Cerebellar cortex (tissue), 1 donor: ENCODE results near the gene TEX19.
"Not testable (repeated sequence)": the region's sequence is repeated elsewhere in the genome, so short reads cannot be mapped to it uniquely, and the experiment has no call there.

ENCODE experiments used
- DNase-seq: peaks from one replicate; pipeline ENCODE4 v3.0.0-alpha.2; 2015; ENCODE audit warnings: low spot score

Gene TEX19

DNA sequence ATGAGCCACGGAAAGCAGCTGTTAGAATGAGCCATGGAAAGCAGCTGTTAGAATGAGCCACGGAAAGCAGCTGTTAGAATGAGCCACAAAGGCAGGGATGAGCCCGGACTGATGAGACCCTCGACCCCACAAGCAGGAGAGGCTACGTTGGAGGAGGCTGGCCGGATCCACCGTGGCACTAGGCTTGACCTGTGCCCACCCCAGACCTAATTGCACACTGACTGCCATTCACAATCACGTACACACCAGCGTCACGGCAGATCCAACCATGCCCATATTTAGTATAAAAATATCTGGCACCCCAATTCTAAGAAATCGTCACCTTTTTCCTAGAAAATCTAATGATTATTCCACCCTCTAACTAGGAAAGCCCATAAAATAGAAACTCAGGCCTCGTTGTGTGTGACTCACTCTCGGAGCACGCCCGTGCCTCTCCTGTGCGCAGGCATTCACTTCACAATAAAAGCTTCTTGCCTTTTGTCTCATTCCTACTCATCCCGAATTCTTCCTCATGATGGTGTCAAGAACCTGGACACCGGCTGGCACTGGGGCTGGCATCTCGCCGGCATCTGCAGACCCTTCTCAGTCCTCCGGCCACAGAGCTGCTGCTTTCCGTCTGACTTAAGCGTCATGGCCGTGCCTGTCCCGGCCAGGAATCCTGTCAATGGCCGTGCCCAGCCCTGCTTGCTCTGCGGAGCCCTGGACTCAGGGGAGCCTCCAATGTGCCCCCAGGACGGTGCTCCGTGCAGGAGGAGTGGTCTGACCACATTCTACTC lies 20.0 kb upstream of the TEX19 start:
- peak; percentile 72 for DNase-seq

DNA sequence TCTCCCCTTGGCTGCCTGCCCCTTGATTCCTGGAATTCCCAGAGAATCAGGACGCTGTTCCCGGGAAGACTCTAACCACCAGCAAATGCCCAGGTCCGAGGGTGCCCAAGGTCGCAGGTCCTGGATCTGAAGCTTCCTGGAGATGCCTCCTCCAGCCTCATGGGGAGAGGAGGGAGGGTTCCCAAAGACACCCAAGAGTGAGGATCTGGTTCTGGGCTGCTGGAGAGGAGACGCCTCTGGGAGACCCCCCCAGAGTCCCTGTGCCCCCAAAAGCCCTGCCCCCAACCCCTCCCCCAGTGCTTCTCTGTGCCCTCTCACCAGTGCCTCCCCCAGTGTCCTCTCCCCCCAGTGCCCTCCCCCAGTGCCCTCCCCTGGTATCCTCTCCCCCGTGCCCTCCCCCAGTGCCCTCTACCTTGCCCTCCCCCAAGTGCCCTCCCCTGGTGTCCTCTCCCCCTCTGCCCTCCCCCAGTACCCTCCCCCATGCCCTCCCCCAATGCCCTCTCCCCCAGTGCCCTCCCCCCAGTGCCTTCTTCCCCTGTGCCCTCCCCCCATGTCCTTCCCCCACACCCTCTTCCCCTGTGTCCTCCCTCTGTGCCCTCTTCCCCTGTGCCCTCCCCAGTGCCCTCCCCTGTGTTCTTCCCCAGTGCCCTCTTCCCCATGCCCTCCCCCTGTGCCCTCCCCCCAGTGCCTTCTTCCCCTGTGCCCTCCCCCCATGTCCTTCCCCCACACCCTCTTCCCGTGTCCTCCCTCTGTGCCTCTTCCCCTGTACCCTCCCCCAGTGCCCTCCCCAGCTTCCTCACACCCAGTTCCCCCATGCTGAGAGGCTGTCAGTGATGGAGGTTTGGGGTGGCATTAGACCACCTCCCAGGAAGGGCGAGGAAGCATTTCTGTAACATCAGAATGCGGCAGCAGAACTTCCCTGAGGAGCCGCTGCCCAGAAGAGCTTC lies 19.1 kb upstream of the TEX19 start:
- no peak for DNase-seq

DNA sequence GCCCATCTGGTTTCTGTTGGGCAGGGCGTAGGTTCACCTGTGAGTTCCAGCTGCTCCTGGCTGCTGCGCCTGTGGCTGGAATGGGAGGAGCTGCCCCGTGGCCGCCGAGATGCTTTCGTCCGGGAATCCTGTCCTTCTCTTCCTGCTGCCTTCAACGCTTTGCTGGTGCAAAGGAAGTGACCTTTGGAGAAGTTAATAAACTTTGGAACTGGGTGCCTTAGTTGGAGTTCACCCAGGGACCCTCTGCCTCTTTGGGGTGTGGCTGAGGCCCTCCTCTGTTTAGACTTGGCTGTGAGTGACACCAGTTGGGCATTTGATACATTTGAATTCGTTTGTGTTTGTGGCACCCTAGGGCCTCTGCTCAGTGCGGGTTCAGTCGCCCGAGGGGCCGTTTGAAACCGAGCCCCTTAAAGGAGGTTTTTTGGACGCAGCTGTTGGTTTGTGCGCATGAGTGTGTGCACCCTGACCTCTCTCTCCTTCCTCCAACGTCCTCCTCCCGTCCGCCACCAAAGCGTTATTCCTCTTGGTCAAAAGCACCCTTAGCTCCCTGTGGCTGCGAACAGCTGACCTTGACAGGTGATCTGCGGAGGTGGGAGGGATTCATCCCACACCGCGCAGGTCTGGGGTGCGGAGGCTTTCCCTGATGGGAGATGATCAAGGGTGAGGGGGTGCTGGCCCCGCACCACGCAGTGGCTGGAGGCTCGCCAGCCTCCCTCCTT lies 16.5 kb upstream of the TEX19 start:
- DNase-seq = no peak

DNA sequence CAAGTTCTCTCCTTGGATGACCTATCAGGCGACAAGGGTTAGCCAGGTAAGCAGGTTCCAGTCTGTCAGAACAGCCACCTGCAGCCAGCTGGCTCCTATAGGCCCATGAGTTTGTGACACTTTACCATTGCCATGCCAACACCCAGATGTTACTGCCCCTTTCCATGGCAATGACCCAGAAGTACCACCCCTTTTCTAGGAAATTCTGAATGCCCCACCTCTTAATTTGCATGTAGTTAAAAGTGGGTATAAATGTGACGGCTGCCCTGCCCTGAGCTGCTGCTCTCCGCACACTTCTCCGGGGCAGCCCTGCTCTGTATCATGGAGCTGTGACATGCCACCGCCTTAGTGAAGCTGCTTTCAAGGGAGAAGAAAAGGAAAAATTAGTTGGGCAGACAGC lies 15.5 kb upstream of the TEX19 start:
- DNase-seq = peak; percentile 74

DNA sequence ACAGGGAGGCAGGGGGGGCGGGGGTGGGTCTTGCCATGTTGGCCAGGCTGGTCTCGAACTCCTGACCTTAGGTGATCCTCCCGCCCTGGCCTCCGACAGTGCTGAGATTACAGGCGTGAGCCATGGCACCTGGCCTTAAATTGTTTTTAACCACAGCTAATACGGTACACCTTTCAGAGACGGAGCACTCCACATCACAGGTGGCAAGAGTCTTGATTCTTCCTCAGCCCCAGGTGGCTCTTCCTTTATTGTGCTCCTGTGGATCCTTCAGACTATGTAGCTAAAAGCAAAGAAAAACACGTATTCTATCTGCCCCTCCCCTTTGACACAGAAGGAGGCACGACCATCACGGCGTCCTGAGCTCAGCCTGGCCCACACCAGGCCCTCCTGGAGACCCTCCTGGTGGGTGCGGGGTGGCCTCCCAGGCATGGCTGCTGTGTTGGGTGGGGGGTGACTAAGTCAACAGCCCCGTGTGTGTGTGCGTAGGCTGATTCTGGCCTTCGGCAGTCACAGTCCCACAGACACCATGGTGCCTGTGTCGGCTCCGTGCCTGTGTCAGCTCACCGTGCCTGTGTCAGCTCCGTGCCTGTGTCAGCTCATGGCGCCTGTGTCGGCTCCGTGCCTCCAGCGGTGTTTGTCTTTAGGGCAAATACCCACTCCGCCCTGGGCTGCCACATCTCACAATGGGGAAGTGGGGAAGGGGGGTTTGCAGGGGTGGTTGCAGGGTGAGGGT lies 14.7 kb upstream of the TEX19 start:
- DNase-seq = peak; percentile 47

DNA sequence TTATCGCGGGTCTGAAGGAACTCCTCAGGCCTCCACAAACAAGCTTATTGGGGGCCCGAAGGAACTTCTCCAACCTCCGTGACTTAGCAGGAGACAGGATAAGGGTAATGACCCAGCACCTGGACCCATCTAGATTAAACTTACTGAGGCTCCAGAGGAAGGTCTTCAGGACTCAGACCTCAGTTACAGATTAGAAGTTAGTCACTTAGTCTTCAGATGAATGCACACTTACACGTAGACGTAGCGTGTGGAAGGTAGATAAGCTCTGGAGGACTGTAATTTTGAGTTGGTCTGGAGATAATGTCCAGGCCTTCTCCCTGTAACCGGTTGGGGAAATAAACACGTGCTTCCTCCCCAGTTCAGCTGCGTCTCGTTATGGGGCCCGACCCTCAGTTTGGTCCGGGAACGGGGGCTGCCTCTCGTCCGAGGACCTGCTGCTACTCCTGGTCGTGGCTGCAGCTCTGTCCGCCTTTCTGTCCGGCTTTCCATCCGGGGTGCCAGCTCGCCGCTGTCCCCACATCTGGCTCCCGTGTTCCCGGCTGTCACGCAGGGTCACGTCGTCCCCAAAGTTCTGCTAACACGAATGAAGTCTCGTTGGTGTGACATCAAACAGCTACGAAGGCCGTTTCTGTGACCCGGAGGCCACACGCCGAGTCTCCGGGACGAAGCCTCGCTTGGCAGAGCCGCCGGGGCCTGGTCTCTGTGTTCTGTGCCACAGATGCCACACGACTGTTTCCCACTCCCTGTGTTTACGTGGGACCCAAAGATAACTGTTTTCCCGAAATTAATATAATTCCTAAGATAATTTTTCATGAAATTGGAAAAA lies 13.7 kb upstream of the TEX19 start:
- peak; percentile 67 for DNase-seq

DNA sequence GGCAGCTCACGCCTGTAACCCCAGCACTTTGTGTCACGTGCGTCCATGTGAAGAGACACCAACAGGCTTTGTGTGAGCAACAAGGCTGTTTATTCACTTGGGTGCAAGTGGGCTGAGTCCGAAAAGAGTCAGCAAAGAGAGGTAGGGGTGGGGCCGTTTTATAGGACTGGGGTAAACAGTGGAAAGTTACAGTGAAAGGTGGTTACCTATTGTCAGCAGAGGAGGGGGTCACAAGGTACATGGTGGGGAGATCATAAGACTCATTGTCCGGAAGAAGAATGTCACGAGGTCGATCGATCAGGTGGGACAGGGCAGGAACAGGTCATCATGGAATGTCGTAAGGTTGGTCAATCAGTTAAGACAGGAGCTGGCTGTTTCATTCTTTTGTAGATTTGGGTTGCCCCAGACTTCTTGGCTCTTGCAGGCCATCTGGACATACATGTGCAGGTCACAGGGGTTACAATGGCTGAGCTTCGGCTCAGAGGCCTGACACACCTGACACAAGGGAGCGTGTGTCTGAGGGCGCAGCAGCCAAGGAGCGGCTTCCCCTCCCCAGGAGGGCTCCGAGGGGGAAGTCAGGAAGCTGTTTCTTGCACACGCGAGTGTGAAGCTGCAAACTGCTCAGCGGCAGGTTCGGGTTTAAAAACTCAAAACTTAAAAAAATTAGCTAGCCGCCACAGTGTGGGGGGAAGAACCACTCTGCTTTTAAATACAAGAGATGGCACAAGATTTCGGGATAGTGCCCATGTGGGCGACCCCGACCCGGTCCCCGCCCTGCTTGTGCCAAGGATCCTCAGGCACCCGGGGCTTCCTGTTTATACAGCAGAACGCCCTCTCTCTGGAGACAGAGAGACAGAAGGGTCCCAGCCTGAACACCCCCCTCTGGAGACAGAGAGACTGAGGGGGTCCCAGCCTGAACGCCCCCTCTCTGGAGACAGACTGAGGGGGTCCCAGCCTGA lies 12.4 kb upstream of the TEX19 start:
- DNase-seq = peak; percentile 94

DNA sequence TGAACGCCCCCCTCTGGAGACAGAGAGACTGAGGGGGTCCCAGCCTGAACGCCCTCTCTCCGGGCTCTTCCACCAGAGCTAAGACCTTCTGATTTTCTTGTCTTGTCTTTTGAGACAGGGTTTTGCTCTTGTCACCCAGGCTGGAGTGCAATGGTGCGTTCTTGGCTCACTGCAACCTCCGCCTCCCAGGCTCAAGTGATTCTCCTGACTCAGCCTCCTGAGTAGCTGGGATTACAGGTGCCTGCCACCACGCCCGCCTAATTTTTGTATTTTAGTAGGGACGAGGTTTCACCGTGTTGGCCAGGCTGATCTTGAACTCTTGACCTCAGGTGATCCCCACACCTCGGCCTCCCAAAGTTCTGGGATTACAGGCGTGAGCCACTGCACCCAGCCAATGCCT lies 11.1 kb upstream of the TEX19 start:
- DNase-seq = not testable (repeated sequence)

DNA sequence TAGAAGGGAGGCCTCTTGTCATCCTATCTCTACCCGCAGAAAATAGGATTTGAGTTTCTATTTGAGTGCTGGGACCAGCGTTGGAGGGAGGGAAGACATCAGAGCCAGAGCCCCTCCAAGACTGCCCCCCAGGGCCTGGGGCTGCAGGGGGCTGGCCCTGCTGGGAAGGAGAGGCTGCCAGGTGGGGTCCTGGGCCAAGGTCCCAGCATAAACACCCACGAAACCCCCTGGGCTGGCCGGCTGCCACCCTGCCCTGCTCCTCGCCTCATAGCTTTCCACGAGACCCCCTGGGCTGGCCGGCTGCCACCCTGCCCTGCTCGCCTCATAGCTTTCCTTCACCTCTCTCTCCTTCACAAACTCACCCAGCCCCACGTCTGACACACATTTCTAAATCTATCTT lies 10.6 kb upstream of the TEX19 start:
- no peak for DNase-seq

DNA sequence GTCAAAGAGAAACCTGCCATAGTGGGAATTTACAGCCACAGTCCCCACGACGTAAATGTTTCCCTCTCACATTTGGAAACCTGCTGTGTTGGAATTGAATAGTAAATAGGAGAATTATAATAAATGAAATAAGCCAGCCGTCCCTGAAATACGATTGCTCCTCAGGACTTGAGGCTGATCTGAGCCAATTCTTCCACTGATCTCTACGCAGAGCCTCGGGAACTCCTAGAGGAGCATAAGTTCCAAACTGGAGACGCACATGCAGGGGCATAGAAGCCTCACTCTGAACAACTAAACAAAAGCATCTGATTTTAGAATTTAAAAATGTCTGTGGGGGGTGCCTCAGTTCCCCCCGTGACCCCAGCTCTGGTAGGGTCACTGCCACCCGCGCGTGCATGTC lies 10.2 kb upstream of the TEX19 start:
- DNase-seq = no peak

DNA sequence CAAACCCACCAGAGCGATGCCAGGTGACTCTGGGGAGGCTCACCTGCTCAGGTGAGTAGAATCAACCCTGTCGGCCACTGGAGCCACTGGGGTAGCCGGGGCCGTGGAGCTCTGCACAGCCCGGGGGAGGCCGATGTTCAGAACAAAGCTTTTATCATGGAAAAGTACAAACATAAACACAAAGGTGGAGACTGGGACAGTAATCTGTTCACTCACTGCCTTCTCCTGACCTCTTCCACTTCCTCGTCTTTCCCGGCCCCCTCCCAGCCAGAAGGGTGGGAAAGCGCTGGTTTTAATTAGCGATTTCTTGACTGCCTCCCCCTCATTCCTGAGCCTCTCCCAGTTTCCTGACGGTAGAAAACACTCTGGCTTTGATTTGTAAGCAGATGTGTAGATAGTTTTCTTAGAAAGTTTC lies 9.8 kb upstream of the TEX19 start:
- peak; percentile 79 for DNase-seq

DNA sequence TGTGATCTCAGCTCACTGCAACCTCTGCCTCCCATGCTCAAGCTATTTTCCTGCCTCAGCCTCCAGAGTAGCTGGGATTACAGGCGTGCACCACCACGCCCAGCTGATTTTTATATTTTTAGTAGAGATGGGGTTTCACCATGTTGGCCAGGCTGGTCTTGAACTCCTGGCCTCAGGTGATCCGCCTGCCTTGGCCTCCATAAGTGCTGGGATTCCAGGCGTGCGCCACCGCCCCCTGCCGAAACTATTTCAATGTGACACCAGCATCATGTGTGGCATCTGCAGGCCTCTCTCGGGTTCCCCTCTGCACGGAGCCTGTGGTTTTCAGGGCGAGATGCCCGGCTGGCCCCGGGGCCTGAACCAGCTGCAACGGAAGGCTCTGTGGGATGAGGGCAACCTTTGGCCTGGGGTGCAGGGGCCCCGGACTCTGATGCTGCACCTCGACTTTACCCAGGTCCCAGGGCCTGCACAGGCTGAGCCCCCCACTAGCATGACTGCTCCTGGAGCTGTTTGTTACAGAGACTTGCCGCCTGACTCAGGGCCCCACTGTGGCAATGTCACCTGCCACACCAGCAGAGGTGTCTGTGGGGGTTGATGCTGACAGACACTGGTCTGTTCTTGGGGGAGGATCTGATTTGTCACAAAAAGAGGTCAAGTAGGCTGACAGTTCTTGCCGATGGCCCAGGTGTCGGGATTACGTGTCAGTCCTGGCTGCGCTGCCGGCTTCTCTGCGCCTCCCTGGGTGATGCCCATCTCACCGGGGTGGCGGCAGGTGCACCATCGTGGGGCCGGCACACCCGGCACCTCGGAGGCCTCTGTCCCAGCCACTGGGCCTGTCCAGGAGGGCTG lies 8.6 kb upstream of the TEX19 start:
- peak; percentile 72 for DNase-seq

DNA sequence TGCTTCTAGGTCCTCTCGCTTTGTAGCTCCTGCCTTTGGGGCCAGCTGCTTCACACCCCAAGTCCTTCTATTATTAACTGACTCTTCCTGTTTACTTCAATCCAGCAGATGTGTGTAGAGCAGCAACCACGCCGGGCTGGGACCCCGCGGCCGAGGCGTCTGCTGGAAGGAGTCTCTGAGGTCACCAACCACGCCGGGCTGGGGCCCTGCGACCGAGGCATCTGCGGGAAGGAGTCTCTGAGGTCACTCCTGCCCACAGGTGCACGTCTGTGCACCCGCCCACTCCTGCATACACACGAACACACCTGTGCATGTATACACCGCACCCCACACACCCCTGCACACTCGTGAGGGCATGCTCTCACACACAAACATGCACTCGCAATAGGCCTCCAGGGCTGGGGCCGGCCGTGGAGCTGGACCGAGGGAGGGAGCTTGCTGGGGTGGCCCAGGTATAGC lies 7.8 kb upstream of the TEX19 start:
- DNase-seq = no peak

DNA sequence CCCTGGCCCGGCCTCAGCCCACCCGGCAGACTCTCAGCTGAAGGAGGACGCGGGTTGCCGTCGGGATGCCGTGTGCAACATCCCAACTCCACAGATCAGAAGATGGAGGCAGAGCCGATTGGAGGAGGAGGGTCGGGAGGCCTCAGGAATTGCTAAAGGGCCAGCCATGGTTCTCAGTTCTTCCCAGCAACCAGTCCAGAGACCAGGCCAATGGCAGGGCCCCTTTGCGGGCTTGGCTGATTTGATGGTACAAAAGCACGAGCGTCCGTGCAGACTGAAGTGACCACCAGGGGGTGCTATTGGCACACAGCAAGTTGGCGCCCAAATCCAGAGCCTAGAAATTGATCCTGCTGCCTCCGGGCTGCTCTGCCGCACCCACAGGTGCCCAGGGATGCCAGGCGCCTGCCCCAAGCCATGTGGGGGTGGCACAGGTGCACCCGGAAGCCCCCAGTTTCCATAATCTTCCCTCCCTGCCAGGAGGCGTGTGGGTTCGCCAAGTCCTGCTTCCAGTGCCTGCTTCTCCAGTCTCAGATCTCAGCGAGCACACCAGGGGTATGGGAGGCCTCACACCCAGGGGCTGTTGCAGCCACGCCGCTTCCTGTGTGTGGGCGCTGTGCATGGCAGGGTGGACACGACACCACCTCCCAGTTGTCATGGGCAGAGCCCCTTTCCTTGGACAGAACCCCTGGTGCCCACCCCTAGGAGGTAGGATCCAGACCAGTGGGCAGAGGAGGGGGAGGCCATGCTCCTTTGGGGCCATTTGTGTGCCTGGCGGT lies 7.1 kb upstream of the TEX19 start:
- peak; percentile 94 for DNase-seq

DNA sequence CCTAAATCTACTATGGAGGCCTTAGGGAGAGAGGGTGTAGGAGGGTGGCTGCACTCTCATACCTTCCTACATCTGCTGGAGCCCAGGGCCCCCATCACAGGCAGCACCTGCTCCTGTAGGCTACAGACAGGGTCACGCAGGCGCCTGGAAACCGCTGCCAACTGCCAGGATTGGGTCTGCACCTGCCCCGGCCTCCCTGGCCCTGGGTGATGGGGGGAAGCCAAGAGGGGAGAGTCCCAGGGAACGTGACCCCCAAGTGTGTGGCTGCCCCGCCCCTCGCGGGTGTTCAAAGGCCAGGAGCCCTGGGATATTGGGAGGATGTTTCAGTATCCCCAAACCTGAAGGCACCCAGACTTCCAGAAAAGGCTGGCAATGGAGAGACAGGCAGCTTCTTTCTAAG lies 5.6 kb upstream of the TEX19 start:
- no peak for DNase-seq

DNA sequence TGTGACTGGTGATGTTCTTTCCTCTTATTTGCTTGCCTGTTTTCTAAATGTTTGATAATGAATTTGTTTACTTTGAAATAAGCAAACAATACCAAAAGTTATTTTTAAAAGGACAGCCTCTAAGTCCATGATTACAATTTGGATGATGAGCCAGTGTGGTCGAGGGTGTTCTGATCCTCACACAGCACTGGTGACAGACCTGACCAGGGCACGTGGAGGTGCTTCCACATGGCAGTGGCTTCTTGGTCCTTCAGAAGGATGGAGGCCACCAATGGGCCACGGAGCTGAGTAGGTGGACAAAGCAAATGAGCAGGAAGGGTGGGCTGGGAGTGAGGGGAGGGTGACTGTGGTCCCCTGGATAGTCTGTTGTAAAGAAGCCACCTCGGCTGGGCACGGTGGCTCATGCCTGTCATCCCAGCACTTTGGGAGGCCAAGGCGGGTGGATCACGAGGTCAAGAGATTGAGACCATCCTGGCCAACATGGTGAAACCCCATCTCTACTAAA lies 4.2 kb upstream of the TEX19 start:
- DNase-seq = no peak

DNA sequence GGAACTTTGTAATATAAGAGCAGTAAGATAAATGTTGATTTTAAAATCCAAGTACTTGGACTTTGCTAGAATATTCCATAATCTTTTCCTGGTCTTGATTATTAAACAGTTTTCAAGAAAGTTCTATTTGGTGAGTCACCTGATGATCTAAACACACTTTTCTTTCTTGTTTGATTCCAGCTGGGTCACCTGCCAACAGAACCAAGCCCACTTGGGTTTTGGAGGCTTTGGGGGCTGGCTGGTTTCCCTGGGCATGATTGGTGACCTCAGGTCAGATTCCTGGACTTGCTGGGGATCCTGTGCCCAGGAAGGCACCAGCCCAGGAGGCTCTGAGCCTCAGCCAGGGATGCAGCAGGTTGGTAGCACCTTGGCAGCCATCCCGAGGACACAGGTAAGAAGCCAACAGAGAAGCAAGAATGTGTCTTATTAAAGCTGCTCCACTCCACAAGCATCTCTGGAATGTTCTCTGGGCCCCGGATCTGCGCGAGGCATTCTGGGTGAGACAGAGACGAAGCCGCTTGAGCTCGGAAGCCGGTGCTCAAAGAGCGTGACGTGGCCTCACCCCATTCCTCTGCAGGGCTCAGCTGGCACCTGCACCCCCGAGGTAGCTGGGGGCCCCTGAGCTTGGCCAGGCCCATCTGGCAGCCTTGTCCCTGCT lies 3.1 kb upstream of the TEX19 start:
- DNase-seq = no peak
